Measurements from ENCODE around the gene C1QC.
"Not testable (repeated sequence)": the region's sequence is repeated elsewhere in the genome, so short reads cannot be mapped to it uniquely, and the experiment has no call there.

C1QC gene

GRCh38 chr1:22651941-22652856, 8.8 kb downstream of the C1QC start:
- DNase-seq (ENCODE audit: low spot score) = no peak

GRCh38 chr1:22652881-22653316, 9.5 kb downstream of the C1QC start, which contains the start of gene C1QB:
TSS of gene C1QB (plus strand) at chr1:22653236. CDS start at chr1:22659463, 6,227 bp downstream.
- no peak for DNase-seq (ENCODE audit: low spot score)

GRCh38 chr1:22654692-22655091, 11.3 kb downstream of the C1QC start:
- DNase-seq (ENCODE audit: low spot score) = no peak

- DNase-seq (ENCODE audit: low spot score) = peak; percentile 24
Measured at GRCh38 chr1:22658385-22659163, 15.1 kb downstream of the C1QC start.

GRCh38 chr1:22660716-22661241, 17.3 kb downstream of the C1QC start:
- no peak for DNase-seq (ENCODE audit: low spot score)

- no peak for DNase-seq (ENCODE audit: low spot score)
Measured at GRCh38 chr1:22661880-22662279, 18.4 kb downstream of the C1QC start.

- DNase-seq (ENCODE audit: low spot score) = peak; percentile 72
Measured at GRCh38 chr1:22662318-22662717, 18.9 kb downstream of the C1QC start.

GRCh38 chr1:22662986-22663408, 19.6 kb downstream of the C1QC start:
- no peak for DNase-seq (ENCODE audit: low spot score)

GRCh38 chr1:22665752-22666151, 22.3 kb downstream of the C1QC start:
- DNase-seq (ENCODE audit: low spot score) = peak; percentile 6

- no peak for DNase-seq (ENCODE audit: low spot score)
Measured at GRCh38 chr1:22666412-22666811, 23.0 kb downstream of the C1QC start.

- DNase-seq (ENCODE audit: low spot score) = not testable (repeated sequence)
Measured at GRCh38 chr1:22668840-22669239, 25.4 kb downstream of the C1QC start.

GRCh38 chr1:22670352-22670975, 27.0 kb downstream of the C1QC start:
- DNase-seq (ENCODE audit: low spot score) = no peak

GRCh38 chr1:22671999-22672398, 28.6 kb downstream of the C1QC start:
- no peak for DNase-seq (ENCODE audit: low spot score)

- DNase-seq (ENCODE audit: low spot score) = peak; percentile 53
Measured at GRCh38 chr1:22673486-22674409, 30.3 kb downstream of the C1QC start.

- no peak for DNase-seq (ENCODE audit: low spot score)
Measured at GRCh38 chr1:22674410-22674749, 30.9 kb downstream of the C1QC start.

GRCh38 chr1:22676151-22676550, 32.7 kb downstream of the C1QC start:
- not testable (repeated sequence) for DNase-seq (ENCODE audit: low spot score)

- peak; percentile 36 for DNase-seq (ENCODE audit: low spot score)
Measured at GRCh38 chr1:22676916-22677583, 33.6 kb downstream of the C1QC start.

GRCh38 chr1:22677931-22678896, 34.8 kb downstream of the C1QC start:
- DNase-seq (ENCODE audit: low spot score) = no peak

GRCh38 chr1:22680726-22681125, 37.3 kb downstream of the C1QC start:
- DNase-seq (ENCODE audit: low spot score) = peak; percentile 23

All from SW480 (cell line).